Left ventricle myocardium superior (tissue), 1 donor: ENCODE data around the gene REEP3. TPM values are rescaled to one million over a fixed set of nuclear protein-coding genes. Genes with fewer than 3 reads are reported as not detected.
"Not testable (repeated sequence)": the region's sequence is repeated elsewhere in the genome, so short reads cannot be mapped to it uniquely, and the experiment has no call there.

Source experiments
- ATAC-seq: fragments of 200-7000 bp; cut with Tn5 transposase; one replicate; pipeline ENCODE4 v1.9.1; 2020; ENCODE audit warnings: mild to moderate bottlenecking, moderate library complexity
- DNase-seq: peaks from one replicate; pipeline ENCODE4 v3.0.0-alpha.2; 2020
- intact Hi-C: fragments of 100-400 bp; cut with micrococcal nuclease; formaldehyde crosslinking; loops from one replicate; pipeline ENCODE4 v1.11.0; 2022
- total RNA-seq: library from RNA; stranded (reverse); fragmentation: NEBNext Ultra II Directional; extraction: Animal tissue kit (Norgen Biotek cat#: 25700); gene quantifications from one replicate; pipeline ENCODE4 v1.2.1, GENCODE V29; 2021
- donor health status: DM: no; HTN: yes; CAD: no; lungs with severe emphysema.

The REEP3 gene
- total RNA-seq, 1 donor from 2014 or later, result 17.4 TPM

DNA sequence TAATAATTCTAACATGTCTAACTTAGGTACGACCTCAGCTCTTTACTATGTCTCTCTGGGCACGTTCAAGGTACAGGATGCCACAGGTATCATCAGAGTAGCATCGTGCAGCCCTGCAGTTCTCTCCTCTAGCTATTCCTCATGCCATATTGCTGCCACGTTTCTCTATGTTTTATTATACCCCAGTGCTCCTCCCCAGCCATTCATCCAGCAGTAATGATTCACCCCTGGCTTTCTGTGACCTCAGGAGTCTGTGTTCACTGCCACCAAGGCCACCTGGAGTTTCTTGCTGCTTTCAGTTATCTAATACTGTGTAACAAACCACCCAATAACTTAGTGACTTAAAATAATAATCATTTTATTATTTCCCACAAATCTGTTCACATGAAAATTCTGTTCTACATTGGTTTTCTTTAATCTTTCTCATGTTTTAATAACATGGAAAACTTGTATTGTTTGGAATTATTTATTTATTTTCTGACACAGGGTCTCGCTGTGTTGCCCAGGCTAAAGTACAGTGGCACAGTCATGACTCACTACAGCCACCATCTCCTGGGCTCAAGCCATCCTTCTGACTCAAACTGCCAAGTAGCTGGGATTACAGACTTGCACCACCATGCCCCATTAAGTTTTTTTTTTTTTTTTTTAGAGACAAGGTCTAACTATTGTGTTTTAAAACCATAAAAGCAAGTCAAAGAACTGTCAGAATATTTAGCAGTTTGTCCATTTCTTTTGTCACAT lies 21.8 kb downstream of the REEP3 start:
- intact Hi-C loops, result no loop called here
- DNase-seq, result no peak
- no peak for ATAC-seq

DNA sequence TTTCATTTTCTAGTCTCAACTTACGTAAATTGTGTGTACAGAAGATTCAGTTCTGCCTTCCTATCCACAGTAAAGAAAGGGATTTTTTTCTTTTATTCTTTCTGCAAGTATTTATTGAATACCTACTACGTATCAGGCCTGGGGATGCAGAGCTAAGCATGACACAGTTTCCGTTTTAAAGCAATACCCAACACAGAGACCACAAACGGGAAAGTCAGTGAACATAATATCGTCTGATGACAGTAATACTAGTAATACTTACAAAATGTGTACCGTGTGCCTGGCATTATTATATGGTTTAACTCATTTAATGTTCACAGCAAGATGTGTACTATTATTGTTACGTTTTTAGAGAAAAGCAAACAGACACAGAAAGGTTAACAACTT lies 22.4 kb downstream of the REEP3 start:
- DNase-seq, result no peak
- no peak for ATAC-seq
- intact Hi-C loops, result no loop called here

DNA sequence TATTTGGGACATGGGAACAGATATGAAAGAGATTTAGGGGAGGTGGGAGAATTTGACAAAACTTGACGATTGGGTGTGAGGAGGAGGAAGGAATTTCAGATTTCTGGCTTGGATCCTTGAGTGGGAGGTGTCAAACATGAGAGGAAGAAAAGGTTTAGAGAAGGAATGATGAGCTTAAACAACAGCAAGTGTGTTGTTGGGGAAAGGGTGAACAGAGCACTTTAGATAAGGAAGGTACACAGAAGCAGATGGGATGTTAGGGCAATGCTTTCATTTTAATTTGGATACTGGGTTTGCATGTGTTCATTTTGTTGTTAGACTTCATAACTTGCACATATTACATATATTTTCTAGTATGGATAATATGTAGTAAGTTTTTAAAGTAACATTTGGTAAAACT lies 23.2 kb downstream of the REEP3 start:
- DNase-seq, result no peak
- ATAC-seq, result no peak
- intact Hi-C loops, result no loop called here

DNA sequence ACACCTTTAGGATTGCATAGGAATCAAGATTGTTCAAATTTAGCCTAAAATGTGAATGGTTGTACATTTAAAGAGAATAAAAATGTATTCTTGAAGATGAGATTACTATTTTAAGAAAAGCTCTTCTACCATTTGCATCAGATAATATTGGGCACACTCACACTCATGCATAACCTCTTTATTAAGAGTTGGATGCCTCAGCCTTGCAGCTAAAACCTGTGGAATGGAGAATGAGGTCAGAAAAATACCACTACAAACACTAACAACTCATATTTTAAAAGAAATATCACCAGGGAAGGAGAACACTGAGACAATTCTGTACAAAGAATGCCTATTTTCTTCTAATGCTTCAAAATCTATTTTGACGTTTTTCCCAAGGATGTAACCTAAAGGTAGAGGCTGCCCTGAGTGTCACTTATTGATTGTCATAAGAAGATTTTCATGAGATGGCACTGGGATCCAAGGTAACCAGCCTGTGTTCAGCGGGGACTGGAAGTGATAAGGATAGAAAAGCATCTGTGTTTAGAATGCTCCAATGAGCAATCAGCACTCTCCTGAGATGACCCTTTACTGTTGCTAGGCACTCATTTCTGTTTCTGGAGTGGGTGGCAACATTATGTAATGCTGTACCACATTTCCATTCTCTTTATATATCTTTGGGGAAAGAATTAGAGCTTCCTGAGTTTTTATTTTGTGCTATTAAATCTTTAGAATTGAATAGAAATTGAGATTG lies 26.6 kb downstream of the REEP3 start:
- intact Hi-C loops, result no loop called here
- ATAC-seq (peak; percentile 80), DNase-seq (no peak)

DNA sequence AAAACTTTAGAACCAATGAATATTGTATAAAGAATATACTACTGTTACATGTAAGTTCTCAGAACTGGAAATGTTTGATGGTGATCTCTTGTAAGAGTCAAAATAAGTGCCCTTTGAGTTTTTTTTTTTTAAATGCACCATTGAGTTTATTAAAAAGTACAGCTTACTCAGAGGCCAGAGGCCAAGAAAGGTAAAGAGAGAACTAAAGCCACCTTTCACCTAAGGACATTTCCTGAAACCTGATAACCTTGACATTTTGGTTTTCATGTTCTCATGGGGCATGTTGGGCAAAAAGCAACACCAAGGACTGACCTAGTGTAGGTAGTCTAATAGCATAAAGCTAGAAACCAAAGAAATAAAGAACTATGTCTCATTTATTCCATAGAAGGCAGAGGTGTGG lies 27.7 kb downstream of the REEP3 start:
- no peak for DNase-seq
- intact Hi-C loops, result no loop called here
- ATAC-seq, result no peak

DNA sequence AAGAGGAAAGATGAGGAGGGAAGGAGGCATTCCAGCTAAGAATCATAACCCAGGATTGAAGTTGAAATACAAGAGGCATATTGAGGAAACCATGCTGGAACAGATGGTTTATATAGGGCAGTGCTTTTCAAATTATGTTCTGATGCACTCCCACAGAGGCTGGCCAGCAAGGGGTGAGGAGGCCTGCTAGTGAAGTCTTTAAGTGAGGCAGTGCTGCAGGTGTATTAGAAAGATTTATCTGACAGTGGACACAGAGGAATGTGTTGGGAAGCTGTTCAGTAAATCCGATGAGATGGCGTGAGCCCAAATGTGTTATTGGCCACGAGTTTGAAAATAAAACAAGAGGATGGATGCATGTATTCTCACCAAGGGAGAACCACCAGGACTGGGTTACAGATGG lies 28.6 kb downstream of the REEP3 start:
- no peak for DNase-seq
- intact Hi-C loops, result no loop called here
- ATAC-seq, result no peak

DNA sequence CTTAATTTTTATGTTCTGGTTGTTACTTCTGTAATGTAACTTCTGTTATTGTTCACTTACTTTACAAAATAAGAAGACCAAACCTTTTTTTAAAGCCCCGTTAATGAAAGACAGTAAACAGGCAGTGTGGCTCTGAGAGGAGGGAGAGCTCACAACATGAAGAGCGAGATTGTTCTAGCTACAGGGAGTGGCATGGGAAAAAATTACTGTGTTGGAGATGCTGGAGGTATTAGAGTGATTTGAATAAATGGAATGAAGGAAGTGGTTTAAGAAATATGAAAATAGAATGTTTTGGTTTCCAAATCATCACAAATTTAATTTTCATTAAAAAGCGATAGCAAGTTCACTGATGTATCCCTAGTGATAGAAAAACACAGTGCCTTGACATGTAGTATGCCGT lies 31.8 kb downstream of the REEP3 start:
- DNase-seq (no peak), ATAC-seq (no peak)
- intact Hi-C loops, result no loop called here

DNA sequence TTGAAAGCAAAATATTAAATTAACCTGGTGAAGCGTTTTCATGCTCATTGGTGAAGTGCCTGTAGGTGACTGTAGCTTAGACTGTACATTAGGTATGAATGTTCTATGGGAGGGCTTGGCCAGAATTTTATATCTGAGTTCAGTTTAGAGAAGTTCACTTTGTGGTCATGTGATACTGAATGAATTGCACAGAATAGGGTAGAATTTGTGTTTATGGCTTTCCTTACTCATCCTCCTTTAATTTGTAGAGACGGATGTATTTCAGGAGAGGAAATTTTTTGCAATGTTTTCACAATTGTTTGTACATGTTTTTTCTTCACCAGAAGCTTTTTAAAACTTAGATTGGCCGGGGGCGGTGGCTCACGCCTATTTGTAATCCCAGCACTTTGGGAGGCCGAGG lies 32.3 kb downstream of the REEP3 start:
- ATAC-seq, result no peak
- intact Hi-C loops, result no loop called here
- no peak for DNase-seq

DNA sequence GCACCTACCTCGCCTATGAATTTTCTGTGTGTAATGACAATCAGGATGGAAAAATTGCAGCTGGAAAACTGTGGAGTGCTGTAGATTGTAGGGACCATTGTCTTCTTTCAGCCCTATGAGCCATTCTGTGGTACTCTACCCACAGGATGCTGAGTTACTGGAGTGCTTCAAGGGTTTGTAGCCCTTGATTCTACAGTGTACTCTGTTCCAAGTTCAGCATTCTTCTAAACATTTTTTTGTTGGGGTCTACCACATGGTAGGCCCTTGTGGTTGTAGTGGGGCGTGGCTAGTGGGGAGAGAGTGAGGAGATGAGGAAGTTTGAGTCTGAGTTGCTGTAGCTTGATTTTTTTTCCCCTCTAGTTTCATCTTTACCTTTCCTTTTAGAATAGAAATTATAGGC lies 33.5 kb downstream of the REEP3 start:
- ATAC-seq (no peak), DNase-seq (no peak)

DNA sequence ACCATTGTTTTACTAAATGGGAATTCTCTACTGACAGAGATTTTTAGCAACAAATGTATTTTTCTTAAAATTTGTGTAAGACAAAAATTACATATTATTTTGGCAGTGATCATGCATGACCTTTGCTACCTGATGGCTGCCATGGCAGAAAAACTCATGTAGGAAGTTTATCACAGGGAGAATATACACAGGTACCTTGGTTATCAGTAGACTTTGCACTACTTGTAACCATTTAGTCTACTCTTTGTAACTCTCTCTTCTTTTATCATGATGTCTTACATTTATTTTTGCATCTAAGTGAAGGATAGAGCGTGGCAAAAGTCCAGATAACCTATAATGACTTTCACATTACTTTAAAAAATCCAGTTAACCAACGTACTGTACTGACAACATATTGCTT lies 34.1 kb downstream of the REEP3 start:
- no peak for ATAC-seq
- intact Hi-C loops, result no loop called here
- DNase-seq, result no peak

More for the DNA sequence above, 33.5 kb downstream of the REEP3 start:
- intact Hi-C loops, result no loop called here

DNA sequence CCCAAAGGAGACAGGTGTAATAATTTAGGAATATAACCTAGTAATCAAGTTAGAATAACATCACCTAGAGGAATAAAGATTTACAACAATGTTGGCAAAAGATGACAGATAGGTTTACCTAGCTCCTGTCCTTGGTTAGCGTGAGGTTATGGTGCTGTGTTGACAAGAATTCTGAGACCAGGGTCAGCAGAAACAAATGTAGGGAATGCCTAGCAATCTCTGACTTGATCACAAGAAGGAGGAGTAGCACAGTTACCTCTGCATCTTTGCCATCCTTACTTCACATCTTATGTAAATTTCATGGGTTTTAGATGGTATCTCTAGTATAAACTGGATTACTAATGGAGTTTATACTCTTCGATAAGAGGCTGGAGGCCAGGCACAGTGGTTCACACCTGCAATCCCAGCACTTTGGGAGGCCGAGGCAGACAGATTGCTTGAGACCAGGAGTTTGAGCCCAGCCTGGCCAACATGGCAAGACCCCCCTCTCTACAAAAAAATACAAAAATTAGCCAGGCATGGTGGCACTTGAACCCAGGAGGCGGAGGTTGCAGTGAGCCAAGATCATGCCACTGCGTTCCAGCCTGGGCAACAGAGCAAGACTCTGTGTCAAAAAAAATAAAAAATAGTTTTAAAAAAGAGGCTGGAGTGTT lies 37.1 kb downstream of the REEP3 start:
- DNase-seq (no peak), ATAC-seq (no peak)
- intact Hi-C loops, result no loop called here

DNA sequence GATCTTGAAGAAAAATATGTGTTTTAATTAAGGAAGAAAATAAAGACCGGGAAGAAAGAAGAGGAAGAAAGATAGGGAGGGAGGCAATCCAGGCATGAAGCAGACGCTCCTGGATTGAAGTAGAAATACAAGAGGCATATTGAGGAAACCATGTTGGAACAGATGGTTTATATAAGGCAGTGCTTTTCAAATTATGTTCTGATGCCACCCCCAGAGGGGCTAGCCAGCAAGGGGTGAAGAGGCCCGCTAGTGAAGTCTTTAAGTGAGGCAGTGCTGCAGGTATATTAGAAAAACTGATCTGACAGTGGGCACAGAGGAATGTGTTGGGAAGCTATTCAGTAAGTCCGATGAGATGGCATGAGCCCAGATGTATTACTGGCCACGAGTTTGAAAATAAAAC lies 40.1 kb downstream of the REEP3 start:
- intact Hi-C loops, result no loop called here
- DNase-seq (no peak), ATAC-seq (no peak)

DNA sequence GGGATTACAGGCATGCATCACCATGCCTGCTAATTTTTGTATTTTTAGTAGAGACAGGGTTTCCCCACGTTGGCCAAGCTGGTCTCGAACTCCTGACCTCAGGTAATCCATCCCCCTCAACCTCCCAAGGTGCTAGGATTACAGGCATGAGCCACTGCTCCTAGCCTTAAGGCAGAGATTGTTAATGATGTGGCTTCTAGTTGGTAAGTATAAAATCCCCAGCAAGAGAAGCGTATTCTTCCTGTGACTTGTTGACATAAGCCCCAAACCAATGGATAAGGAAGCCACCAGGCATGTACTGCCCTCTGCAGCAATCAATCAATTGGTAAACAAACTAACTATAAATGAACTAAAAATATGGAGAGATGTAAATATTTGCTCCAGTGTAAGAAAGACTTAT lies 41.2 kb downstream of the REEP3 start:
- ATAC-seq (no peak), DNase-seq (no peak)
- intact Hi-C loops, result no loop called here

DNA sequence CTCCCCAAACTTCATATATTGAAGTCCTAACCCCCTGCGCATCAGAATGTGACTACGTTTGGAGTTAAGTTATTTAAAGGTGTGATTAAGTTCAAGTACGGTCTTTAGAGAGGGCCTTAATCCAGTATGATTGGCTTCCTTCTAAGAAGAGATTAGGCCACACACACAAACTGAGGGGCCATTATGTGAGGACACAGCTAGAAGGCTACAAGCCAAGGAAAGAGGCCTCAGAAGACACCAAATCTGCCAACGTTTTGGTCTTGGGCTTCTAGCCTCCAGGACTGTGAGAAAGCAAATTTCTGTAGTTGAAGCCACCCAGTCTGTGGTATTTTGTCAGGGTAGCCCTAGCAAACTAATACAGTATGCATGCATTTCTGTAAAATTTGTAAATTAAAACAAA lies 41.7 kb downstream of the REEP3 start:
- ATAC-seq (no peak), DNase-seq (no peak)
- intact Hi-C loops, result no loop called here

DNA sequence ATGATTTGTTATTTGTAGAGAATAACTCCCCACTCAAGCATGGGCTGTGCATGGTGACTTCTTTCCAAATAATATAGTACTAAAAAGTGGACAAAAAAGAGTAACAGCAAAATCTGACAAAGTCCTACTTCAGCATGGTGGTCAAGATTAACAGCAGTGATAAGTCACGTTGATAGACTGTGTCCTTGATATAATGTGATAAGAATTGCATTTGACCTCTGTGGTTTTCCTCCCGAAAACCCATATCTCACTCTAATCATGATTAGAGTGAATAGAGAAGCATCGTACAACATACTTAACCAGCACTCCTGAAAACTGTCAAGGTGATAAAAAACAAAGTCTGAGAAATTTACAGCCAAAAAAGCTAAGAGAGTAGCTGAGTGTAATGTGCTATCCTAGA lies 42.4 kb downstream of the REEP3 start:
- intact Hi-C loops, result no loop called here
- DNase-seq (no peak), ATAC-seq (no peak)

DNA sequence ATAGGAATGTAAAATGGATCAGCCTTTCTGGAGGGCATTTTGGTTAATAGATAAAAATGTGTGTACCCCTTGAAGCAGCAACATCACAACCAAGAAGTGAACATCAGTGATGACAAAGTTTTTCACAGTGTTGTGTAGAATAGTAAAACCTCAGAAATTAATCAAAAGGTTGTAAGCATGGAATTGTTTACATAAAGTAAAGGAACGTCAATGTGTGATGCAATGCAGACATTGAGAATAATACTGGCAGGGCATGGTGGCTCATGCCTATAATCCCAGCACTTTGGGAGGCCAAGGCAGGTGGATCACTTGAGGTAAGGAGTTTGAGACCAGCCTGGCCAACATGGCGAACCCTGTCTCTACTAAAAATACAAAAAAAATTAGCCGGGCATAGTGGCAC lies 43.5 kb downstream of the REEP3 start:
- intact Hi-C loops, ATAC-seq, DNase-seq: not testable (repeated sequence)

DNA sequence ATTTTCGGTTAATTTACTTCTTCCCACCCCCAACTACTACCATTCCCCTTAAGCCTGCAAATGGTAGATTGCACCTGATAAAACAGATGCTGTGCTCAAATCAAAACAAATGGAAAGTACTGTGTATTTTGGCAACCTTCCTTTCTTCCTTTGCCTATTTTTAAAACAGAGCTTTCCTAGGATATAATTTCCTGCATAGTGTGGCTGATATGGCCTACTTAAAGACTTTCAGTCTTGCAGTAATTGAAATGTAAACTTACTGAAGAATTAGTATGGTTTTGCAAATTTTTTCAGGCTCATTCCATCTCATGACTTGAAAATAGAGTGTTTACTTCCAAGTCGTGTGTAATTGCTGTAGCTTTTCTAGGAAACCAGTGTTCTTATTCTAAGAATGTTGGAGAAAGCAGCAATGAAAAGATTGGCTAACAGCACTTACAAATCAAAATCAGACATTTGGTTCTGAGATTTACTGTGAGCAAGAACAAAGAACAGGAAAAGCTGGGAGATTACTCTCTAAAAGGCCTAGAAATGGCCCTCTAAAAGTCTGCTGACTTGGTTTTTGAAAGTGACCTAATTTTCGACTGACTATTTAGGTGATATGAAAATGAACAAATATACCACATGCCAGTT lies 52.0 kb downstream of the REEP3 start:
- intact Hi-C loops, result no loop called here
- peak; percentile 69 for ATAC-seq
- DNase-seq, result no peak

DNA sequence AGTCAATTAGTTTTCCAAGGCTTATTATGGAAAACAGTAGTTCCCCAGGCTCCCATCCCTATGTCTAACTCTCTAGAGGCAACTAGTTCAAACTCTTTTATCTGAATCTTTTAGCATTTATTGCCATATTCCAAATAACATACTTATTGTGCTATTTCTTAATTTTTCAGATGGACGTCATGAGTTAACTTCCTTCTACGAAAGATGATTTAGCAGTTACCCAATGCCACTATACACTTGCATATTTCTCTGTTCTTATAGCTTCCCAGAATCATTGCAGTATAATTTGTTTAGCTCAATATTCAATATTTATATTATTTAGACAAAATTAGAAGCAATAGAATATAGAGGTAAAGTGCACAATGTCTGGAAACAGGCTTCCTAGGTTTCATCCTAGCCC lies 52.8 kb downstream of the REEP3 start:
- ATAC-seq (no peak), DNase-seq (no peak)
- intact Hi-C loops, result no loop called here

DNA sequence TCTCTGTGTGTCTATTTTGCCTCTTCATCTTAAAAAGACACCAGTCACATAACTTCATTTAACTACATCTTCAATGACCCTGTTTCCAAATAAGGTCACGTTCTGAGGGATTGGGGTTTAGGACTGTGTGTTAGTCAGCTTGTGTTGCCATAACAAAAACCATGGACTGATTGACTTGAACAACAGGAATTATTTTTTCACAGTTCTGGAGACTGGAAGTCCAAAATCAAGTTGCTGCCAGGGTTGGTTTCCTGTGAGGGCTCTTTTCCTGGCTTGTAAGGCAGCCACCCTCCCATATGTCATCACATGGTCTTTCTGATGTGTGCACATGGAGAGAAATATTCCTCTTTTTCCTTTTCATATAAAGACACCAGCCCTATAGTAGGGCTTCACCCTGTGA lies 55.3 kb downstream of the REEP3 start:
- no peak for DNase-seq
- intact Hi-C loops, result no loop called here
- ATAC-seq, result no peak

DNA sequence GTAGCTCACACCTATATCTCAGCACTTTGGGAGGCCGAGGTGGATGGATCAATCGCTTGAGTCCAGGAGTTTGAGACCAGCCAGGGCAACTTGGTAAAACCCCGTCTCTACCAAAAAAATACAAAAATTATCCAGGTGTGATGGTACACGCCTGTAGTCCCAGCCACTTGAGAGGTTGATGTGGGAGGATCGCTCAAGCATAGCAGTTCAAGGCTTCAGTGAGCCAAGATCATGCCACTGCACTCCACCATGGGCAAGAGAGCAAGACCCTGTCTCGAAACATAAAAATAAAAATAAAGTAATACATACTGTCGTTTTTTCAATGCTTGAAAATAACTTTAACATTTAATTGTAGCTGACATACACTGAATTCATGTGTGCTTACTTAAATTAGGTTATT lies 57.3 kb downstream of the REEP3 start:
- intact Hi-C loops, result no loop called here
- DNase-seq (no peak), ATAC-seq (no peak)
